ENCODE data around the gene CBX5. TPM values are rescaled to one million over a fixed set of nuclear protein-coding genes. Genes with fewer than 3 reads are reported as not detected.

The CBX5 gene
- total RNA-seq, 1 donor from 2014 or later, result 19.4 TPM

DNA sequence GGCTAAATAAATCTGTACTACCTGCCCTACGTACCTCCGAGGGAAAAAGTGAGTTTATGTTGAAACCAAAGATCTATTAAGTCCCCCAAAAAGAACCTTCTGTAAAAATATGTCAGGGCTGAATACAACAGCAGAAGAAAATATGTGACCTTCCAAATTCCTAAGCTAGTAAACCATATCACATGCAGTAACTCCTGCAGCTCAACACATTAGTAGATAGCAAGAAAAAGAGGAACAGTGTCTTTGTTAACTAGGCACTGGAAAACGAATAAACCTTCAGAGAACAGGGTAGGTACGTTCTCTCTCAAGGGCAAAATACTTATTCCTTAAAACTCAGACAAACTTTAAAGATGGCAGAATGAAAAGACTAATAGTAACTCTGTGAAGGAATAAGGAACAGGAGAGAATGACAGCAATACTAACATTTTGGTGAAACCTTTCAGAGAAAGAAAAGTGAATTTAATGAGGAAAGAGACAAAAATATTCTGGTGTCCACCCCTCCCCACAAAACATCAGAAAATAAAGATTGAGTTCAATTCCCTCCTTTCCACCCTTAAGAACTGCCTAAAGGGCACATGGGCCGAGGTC lies 18.0 kb downstream of the CBX5 start:
- Histone ChIP-seq H3K27ac (no peak overlapping the region), H3K9me3 (no peaks in the 10 kb centered on the region), H3K27me3 (no peaks in the 10 kb centered on the region), H3K36me3 (peaks cover 0 to 3% of the 10 kb centered on the region in 2 donors), H3K4me1 (peaks cover 0 to 33% of the 10 kb centered on the region in 2 donors), H3K4me3 (no peak overlapping the region)
- DNase-seq (ENCODE audit: low spot score in 2 of 2), result no peak
- no peak for TF ChIP-seq CTCF (IDR thresholded peaks at IDR 0.05)
- intact Hi-C loops (cut with DNase I), result no loop called here

DNA sequence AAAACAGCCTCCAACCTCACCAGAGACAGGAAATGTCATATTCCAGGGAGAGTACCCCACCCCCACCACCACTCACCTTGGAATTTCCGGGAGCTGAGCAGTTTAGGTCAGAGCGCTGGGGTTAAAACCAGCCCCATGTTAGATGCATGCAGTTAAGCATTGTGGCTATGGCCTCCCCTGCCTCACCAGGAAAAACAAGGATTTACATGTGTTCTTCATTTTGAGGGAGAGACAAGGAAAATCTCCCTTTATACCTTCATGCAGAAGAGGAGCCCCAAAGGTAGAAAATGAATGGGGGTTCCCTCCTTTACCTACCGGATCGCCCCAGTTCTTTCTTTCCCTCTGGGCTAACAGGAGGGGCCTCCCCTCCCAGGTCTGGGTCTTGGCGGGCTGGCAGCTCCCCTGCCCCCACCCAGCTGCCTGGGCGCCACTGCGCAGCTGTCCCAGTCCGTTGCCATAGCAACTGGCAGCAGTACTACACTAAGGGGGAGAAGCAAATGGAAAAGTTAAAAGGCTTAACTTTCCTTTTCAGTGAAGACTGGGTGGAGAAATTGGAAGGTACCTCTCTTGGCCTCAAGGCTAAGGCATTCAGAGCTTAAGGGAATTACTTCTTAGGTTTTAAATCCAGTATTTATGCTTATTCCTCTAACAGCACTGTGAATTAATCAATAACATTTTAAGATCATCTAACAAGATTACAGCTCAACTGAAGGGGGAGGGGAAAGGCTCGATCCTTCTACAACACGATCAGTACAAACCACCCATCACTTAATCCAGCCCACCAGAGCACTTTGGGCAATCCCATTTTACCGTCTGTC lies 20.5 kb downstream of the CBX5 start:
- intact Hi-C loops (cut with DNase I), result loop anchor here (1.0 to 10.0 kb wide), 2 partner anchors 21 to 105 kb away; partner anchors contain the start of genes CBX5, GPR84 and HNRNPA1
- Histone ChIP-seq H3K4me3 (peak overlapping the region; percentile 46 to 58), H3K36me3 (peaks cover 0 to 18% of the 10 kb centered on the region in 2 donors), H3K4me1 (peaks cover 0 to 36% of the 10 kb centered on the region in 2 donors), H3K27me3 (no peaks in the 10 kb centered on the region), H3K27ac (peak overlapping the region; percentile 68 to 84), H3K9me3 (no peaks in the 10 kb centered on the region)
- peak; percentile 38 to 89 for DNase-seq (ENCODE audit: low spot score in 2 of 2)
- no peak for TF ChIP-seq CTCF (IDR thresholded peaks at IDR 0.05)

- Histone ChIP-seq H3K9me3 (no peaks in the 10 kb centered on the region), H3K4me1 (peaks cover 0 to 36% of the 10 kb centered on the region in 2 donors), H3K27ac (peak overlapping the region; percentile 68 to 84), H3K27me3 (no peaks in the 10 kb centered on the region), H3K36me3 (peaks cover 2 to 30% of the 10 kb centered on the region in 2 donors), H3K4me3 (peak overlapping the region in 1 of 2 donors; percentile 58)
- DNase-seq (ENCODE audit: low spot score in 2 of 2), result no peak
- no peak for TF ChIP-seq CTCF (IDR thresholded peaks at IDR 0.05)
- intact Hi-C loops (cut with DNase I), result loop anchor here (10.0 kb wide), 1 partner anchor 107 kb away; the partner anchor contains the start of gene GPR84
These were observed 21.7 kb downstream of the CBX5 start for GRCh38 chr12:54258201-54258681.

GRCh38 chr12:54257332-54257731 lies 22.6 kb downstream of the CBX5 start:
- peaks cover 5 to 33% of the 10 kb centered on the region in 2 donors for H3K36me3 ChIP-seq
- no peaks in the 10 kb centered on the region for H3K27me3 ChIP-seq
- TF ChIP-seq CTCF (IDR thresholded peaks at IDR 0.05), result no peak
- no peak for DNase-seq (ENCODE audit: low spot score in 2 of 2)
- H3K4me1 ChIP-seq, result peaks cover 0 to 36% of the 10 kb centered on the region in 2 donors
- intact Hi-C loops (cut with DNase I), result loop anchor here (10.0 kb wide), 1 partner anchor 107 kb away; the partner anchor contains the start of gene GPR84
- H3K4me3 ChIP-seq, result no peak overlapping the region
- peak overlapping the region; percentile 68 to 84 for H3K27ac ChIP-seq
- no peaks in the 10 kb centered on the region for H3K9me3 ChIP-seq

DNA sequence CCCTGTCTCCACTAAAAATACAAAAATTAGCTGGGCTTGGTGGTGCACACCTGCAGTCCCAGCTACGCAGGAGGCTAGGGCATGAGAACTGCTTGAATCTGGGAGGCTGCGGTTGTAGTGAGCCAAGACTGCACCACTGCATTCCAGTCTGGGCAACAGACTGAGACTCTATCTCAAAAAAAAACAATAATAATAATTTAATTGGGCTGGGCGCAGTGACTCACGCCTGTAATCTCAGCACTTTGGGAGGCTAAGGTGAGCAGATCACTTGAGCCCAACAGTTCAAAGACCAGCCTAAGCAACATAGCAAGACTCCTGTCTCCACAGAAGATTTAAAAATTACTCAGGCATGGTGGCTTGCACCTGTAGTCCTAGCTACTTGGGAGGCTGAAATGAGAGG lies 26.7 kb downstream of the CBX5 start:
- DNase-seq (ENCODE audit: low spot score in 2 of 2), result no peak
- TF ChIP-seq CTCF (IDR thresholded peaks at IDR 0.05), result no peak
- intact Hi-C loops (cut with DNase I), result loop anchor here (10.0 kb wide), 1 partner anchor 112 kb away; the partner anchor contains the start of gene GPR84
- Histone ChIP-seq H3K27ac (no peak overlapping the region), H3K4me3 (no peak overlapping the region), H3K4me1 (peaks cover 0 to 17% of the 10 kb centered on the region in 2 donors), H3K36me3 (peaks cover 15 to 41% of the 10 kb centered on the region in 2 donors), H3K27me3 (no peaks in the 10 kb centered on the region), H3K9me3 (no peaks in the 10 kb centered on the region)

All from ascending aorta (tissue), 2 donors.